K562 (cell line): ENCODE measurements around the gene NPR1. TPM values are rescaled to one million over a fixed set of nuclear protein-coding genes. Genes with fewer than 3 reads are reported as not detected.
"Not testable (repeated sequence)": the region's sequence is repeated elsewhere in the genome, so short reads cannot be mapped to it uniquely, and the experiment has no call there.

Experiments used
- ATAC-seq: fragments of 200-7000 bp; cut with Tn5 transposase; 3 replicates; pipeline ENCODE4 v1.9.1; 2020; ENCODE audit warnings: moderate library complexity
- BruUV-seq: library from RNA; stranded (reverse); fragments of 400-500 nt; replicated peaks from 2 replicates; lab custom pipeline; 2021; lab: Mats Ljungman, UMichigan
- CTCF ChIA-PET: fragments of 300-600 bp; formaldehyde crosslinking; extraction: SDS; loops from one replicate; lab custom pipeline; 2021; ENCODE audit warnings: low intra/inter-chr PET ratio; lab: Yijun Ruan, JAX
- POLR2A ChIA-PET: fragments of 300-600, 350-650 bp; sonication (Branson Sonifier 250); formaldehyde crosslinking; extraction: SDS; loops from one replicate; lab custom pipeline; 2021; ENCODE audit warnings: antibody characterized with exemption, inconsistent platforms; lab: Yijun Ruan, JAX
- DNase-seq, 4 experiments: peaks; one replicate each; pipeline versions ENCODE4 v3.0.0 to v3.0.0-alpha.2; 2011 to 2018; ENCODE audit warnings: low spot score in 3 of 4, mixed read lengths in 3 of 4; ENCODE audit errors: extremely low read depth in 1 of 4
- FAIRE-seq: peaks from 2 replicates; lab custom pipeline; 2011; peaks lifted over from hg19 to GRCh38; lab: Jason Lieb, UNC
- H2AFZ ChIP-seq: 2 replicates; pipeline ENCODE4 v1.6.0; 2011; ENCODE audit warnings: low read depth, low read length, control low read depth, inconsistent platforms
- H3K27ac ChIP-seq: fragments of 200-600 bp; 3 replicates; pipeline ENCODE4 v1.8.0; 2011; ENCODE audit warnings: low read depth, mild to moderate bottlenecking, control low read depth, inconsistent platforms, low read length, moderate library complexity, mixed read lengths; ENCODE audit errors: extremely low read depth
- H3K27me3 ChIP-seq, 2 experiments: fragments of 300-600 bp in 1 of 2; 2 replicates in 1 of 2; 3 replicates in 1 of 2; pipeline versions ENCODE4 v1.6.0 to v1.8.0; 2011; ENCODE audit warnings: inconsistent platforms in 2 of 2, low read length in 2 of 2, mild to moderate bottlenecking in 1 of 2, mixed read lengths in 1 of 2, moderate library complexity in 1 of 2; ENCODE audit not compliant: control insufficient read depth in 2 of 2, insufficient read depth in 2 of 2
- H3K36me3 ChIP-seq: fragments of 300-600 bp; 3 replicates; pipeline ENCODE4 v1.8.0; 2011; ENCODE audit warnings: mild to moderate bottlenecking, low read length, inconsistent platforms; ENCODE audit not compliant: control insufficient read depth, insufficient read depth
- H3K4me1 ChIP-seq, 2 experiments: fragments of 200-600 bp in 1 of 2; replicated peaks in 1 of 2; 2 replicates in 1 of 2; 3 replicates in 1 of 2; pipeline versions ENCODE4 v1.5.1 to v1.8.0; 2011; ENCODE audit warnings: inconsistent platforms in 2 of 2, low read length in 2 of 2, mild to moderate bottlenecking in 1 of 2, mixed read lengths in 1 of 2, moderate library complexity in 1 of 2; ENCODE audit not compliant: control insufficient read depth in 2 of 2, insufficient read depth in 2 of 2
- H3K4me2 ChIP-seq: 2 replicates; pipeline ENCODE4 v1.6.1; 2011; ENCODE audit warnings: low read length, control low read depth, inconsistent platforms, mixed read lengths; ENCODE audit not compliant: insufficient read depth
- H3K4me3 ChIP-seq: fragments of 200-600 bp; sonication (generic), shearing (Covaris generic); 2 replicates; pipeline ENCODE4 v1.5.1; 2016; ENCODE audit warnings: control low read depth, inconsistent platforms
- H3K79me2 ChIP-seq: fragments of 200-600 bp; 3 replicates; pipeline ENCODE4 v1.8.0; 2011; ENCODE audit warnings: low read length, inconsistent platforms; ENCODE audit not compliant: control insufficient read depth, insufficient read depth
- H3K9ac ChIP-seq, 2 experiments: 2 replicates each; pipeline versions ENCODE4 v1.6.0 to v1.6.1; 2011; ENCODE audit warnings: low read depth in 2 of 2, low read length in 2 of 2, control low read depth in 1 of 2, inconsistent platforms in 1 of 2, mild to moderate bottlenecking in 1 of 2, mixed read lengths in 1 of 2; ENCODE audit not compliant: insufficient read depth in 1 of 2
- H3K9me1 ChIP-seq: one replicate; pipeline ENCODE4 v1.6.0; 2011; ENCODE audit warnings: inconsistent platforms, mild to moderate bottlenecking, low read length, moderate library complexity; ENCODE audit not compliant: control insufficient read depth, insufficient read depth
- H3K9me3 ChIP-seq: replicated peaks from 2 replicates; pipeline ENCODE4 v1.5.1; 2011; ENCODE audit warnings: low read depth, low read length, inconsistent platforms; ENCODE audit not compliant: control insufficient read depth, insufficient read depth
- H4K20me1 ChIP-seq: replicated peaks from 2 replicates; pipeline ENCODE4 v1.6.1; 2011; ENCODE audit warnings: low read length, inconsistent platforms, mixed read lengths; ENCODE audit not compliant: control insufficient read depth, insufficient read depth
- CEBPB ChIP-seq: fragments of 450-650 bp; IDR thresholded peaks from 2 replicates; pipeline ENCODE4 v1.6.1; 2016; ENCODE audit warnings: missing genetic modification characterization, missing compliant biosample characterization
- ZNF121 ChIP-seq: sonication (generic); formaldehyde crosslinking; conservative IDR thresholded peaks from 2 replicates; pipeline ENCODE4 v1.8.0; 2022; ENCODE audit warnings: missing genetic modification reagents
- ZNF79 ChIP-seq: fragments of 250-450 bp; sonication (Bioruptor Pico); IDR thresholded peaks from 2 replicates; pipeline ENCODE4 v1.4.0; 2020; ENCODE audit warnings: low read depth, mild to moderate bottlenecking, moderate library complexity
- WGBS: fragments of 100-300 bp; shearing (Covaris generic); methylation state at CpG from one replicate; pipeline ENCODE4 v1.1.6; 2016; ENCODE audit warnings: low coverage, mixed read lengths; ENCODE audit not compliant: insufficient coverage; ENCODE audit errors: missing lambda C conversion rate; 5-methylcytosine and 5-hydroxymethylcytosine counted together
- in situ Hi-C: fragments of 300-500 bp; cut with MboI; formaldehyde crosslinking; loops from 4 replicates; pipeline ENCODE4 v1.15.0; 2018; ENCODE audit warnings: inconsistent platforms, mixed read lengths
- intact Hi-C: fragments of 100-400 bp; cut with micrococcal nuclease; formaldehyde crosslinking; loops from 2 replicates; pipeline ENCODE4 v1.14.2; 2022
- polyA plus RNA-seq, 8 experiments: library from polyadenylated mRNA; depleted of rRNA in 4 of 8; stranded (reverse) in 5 of 8; unstranded in 3 of 8; fragments of >200 nt; fragmentation: Nextera tagmentation in 2 of 8; fragmentation: Illumina TruSeq in 1 of 8; extraction: Ambion mirVana in 2 of 8; extraction: Trizol in 1 of 8; gene quantifications; 2 replicates each; pipeline versions ENCODE4 v1.2.1 to v1.2.3, GENCODE V29; 2011 to 2014; ENCODE audit warnings: inconsistent platforms in 1 of 8, missing spikeins in 1 of 8
- total RNA-seq, 7 experiments: library from RNA; depleted of rRNA in 6 of 7; stranded (reverse); fragments of >200 nt in 6 of 7; fragmentation: Illumina TruSeq in 2 of 7; extraction: Trizol in 2 of 7; gene quantifications; 2 replicates each; pipeline versions ENCODE4 v1.2.1 to v1.2.3, GENCODE V29; 2011 to 2021; ENCODE audit warnings: low replicate concordance in 1 of 7

The NPR1 gene
- total and polyA plus RNA-seq, 9 of the 15 experiments (the other 6 are each of a cell fraction or from before 2014, with no cell fraction given) = 0.05 to 0.16 (median 0.06) TPM; not detected in 6

- no peak for ATAC-seq
- Histone ChIP-seq H3K4me2 (no peak overlapping the region), H3K9ac (no peak overlapping the region), H4K20me1 (no peaks in the 10 kb centered on the region), H3K27me3 (no peaks in the 10 kb centered on the region), H3K27ac (no peak overlapping the region), H2AFZ (no peak overlapping the region), H3K36me3 (no peaks in the 10 kb centered on the region), H3K9me1 (no peaks in the 10 kb centered on the region), H3K4me1 (peaks cover 0 to 8% of the 10 kb centered on the region in 2 experiments; a peak in 3 of 5 replicates), H3K79me2 (peaks cover 7% of the 10 kb centered on the region), H3K9me3 (no peaks in the 10 kb centered on the region), H3K4me3 (no peak overlapping the region)
- FAIRE-seq = no peak
- in situ Hi-C loops = no loop called here
- ChIA-PET CTCF (no interaction called here), POLR2A (no interaction called here)
- TF ChIP-seq ZNF121 (CRISPR knock-in tag) = peak; percentile 86
- no peak for TF ChIP-seq ZNF79
- intact Hi-C loops = no loop called here
- DNase-seq = no peak
- no TSS peak for BruUV-seq
- 38% methylated on average over 3 of the region's 3 CpGs for WGBS
These were observed 45.2 kb downstream of the NPR1 start for GRCh38 chr1:153723687-153724086.

- not testable (repeated sequence) for ATAC-seq
- TF ChIP-seq CEBPB (tag) (0 out of 2 replicates have a peak, but pooled peaks have one; percentile 19), ZNF121 (CRISPR knock-in tag) (peak; percentile 87)
These were observed 46.1 kb downstream of the NPR1 start for GRCh38 chr1:153724634-153725033.

More at GRCh38 chr1:153724634-153725033, 46.1 kb downstream of the NPR1 start:
- H4K20me1 ChIP-seq, FAIRE-seq, CTCF ChIA-PET, H2AFZ ChIP-seq, BruUV-seq, H3K4me2 ChIP-seq, in situ Hi-C loops, H3K4me3 ChIP-seq, H3K9me1 ChIP-seq, POLR2A ChIA-PET, H3K9me3 ChIP-seq, H3K27ac ChIP-seq, intact Hi-C loops, H3K36me3 ChIP-seq, H3K9ac ChIP-seq, DNase-seq, H3K27me3 ChIP-seq: not testable (repeated sequence)
- 63% methylated on average over 4 of the region's 4 CpGs for WGBS
- Histone ChIP-seq H3K79me2 (peaks cover 15% of the 10 kb centered on the region), H3K4me1 (peaks cover 7 to 11% of the 10 kb centered on the region in 2 experiments; a peak in 4 of 5 replicates)
